ENCODE results near the gene DDX41. TPM values are rescaled to one million over a fixed set of nuclear protein-coding genes. Genes with fewer than 3 reads are reported as not detected.

Gene DDX41
- 125 and 133 TPM in 2 replicates for total RNA-seq (2021)
- long read RNA-seq, transcript DDX41-201 (16 exons, 2,137 nt), result minor isoform, 48 of 365 reads
- long read RNA-seq, transcript DDX41-208 (17 exons, 2,607 nt), result major isoform, 212 of 365 reads
- long read RNA-seq, partial matches to known transcripts, result 46 of 365 reads
- long read RNA-seq, other reads (novel, unspliced or antisense), result 57 of 365 reads

- H3K4me3 Mint-ChIP-seq, result peak within 1 kb of the TSS; percentile 93 to 96
- H3K27me3 Mint-ChIP-seq (ENCODE audit: low read depth), result peaks cover 3% of the 10 kb centered on the region; the same call in 1 of the 2 replicates
- peaks cover 47 to 77% (median 74%) of the 10 kb centered on the region in 3 experiments for H3K36me3 Mint-ChIP-seq (ENCODE audit: insufficient read depth in 1 of 3, low read depth in 3 of 3)
- DNase-seq, result peak; percentile 97
- no peak within 1 kb of the TSS for H2AK5ac ChIP-seq (ENCODE audit: insufficient read length, low read length)
- no peak within 1 kb of the TSS for H4K8ac ChIP-seq (replicated peaks; ENCODE audit: insufficient read length, low read depth, low read length)
- TF ChIP-seq CTCF (conservative IDR thresholded peaks at IDR 0.05), result 0 out of 3 replicates have a peak, but pooled peaks have one; percentile 10
- no peaks in the 10 kb centered on the region for H3K4me1 ChIP-seq (ENCODE audit: insufficient read depth, low read length)
- H3K4ac ChIP-seq (ENCODE audit: low read depth, low read length), result no peak within 1 kb of the TSS
- H3K79me1 ChIP-seq (ENCODE audit: insufficient read depth, low read depth, low read length, poor library complexity, severe bottlenecking), result peaks cover 6% of the 10 kb centered on the region
- H2BK120ac ChIP-seq (ENCODE audit: low read depth, low read length, poor library complexity, severe bottlenecking), result no peak within 1 kb of the TSS
- peaks cover 11 to 18% of the 10 kb centered on the region in 2 experiments for H3K4me1 Mint-ChIP-seq
- peaks cover 5% of the 10 kb centered on the region; the same call in 1 of the 2 replicates for H3K79me2 ChIP-seq (ENCODE audit: insufficient read depth, low read length)
- no peak within 1 kb of the TSS for H2BK12ac ChIP-seq (ENCODE audit: insufficient read length, low read depth, low read length)
- H2BK20ac ChIP-seq (ENCODE audit: low read depth, low read length, poor library complexity, severe bottlenecking), result no peak within 1 kb of the TSS
- no peak within 1 kb of the TSS for H4K5ac ChIP-seq (ENCODE audit: insufficient read length, low read depth, low read length)
- no peaks in the 10 kb centered on the region for H3K9me3 ChIP-seq (ENCODE audit: control insufficient read depth, low read depth, low read length)
- peak within 1 kb of the TSS; percentile 69 to 99 (median 96) for H3K27ac Mint-ChIP-seq
- no peaks in the 10 kb centered on the region for H3K27me3 ChIP-seq (ENCODE audit: insufficient read depth, low read length)
- H3K56ac ChIP-seq (ENCODE audit: insufficient read length, low read depth, low read length), result no peak within 1 kb of the TSS
- H2BK15ac ChIP-seq (ENCODE audit: low read depth, low read length), result no peak within 1 kb of the TSS
- peak within 1 kb of the TSS; percentile 84 for H3K4me2 ChIP-seq (ENCODE audit: insufficient read depth, insufficient read length, low read length)
- no peak within 1 kb of the TSS for H3K27ac ChIP-seq (ENCODE audit: insufficient read length, low read depth, low read length)
- peak within 1 kb of the TSS; percentile 90 for H3K9ac ChIP-seq (ENCODE audit: extremely low read depth, insufficient read length, low read length)
- WGBS (ENCODE audit: extremely low coverage, insufficient read length, low lambda C conversion rate), result no CpG with 5 or more reads among the region's 96 CpGs
- H3K23ac ChIP-seq (ENCODE audit: insufficient read length, low read depth, low read length), result no peak within 1 kb of the TSS
- H3K9me3 Mint-ChIP-seq, result 0 out of 5 replicates have a peak, but pooled peaks cover 0 to 3% of the 10 kb centered on the region in 2 experiments
- H3T11ph ChIP-seq (ENCODE audit: low read length), result no peak within 1 kb of the TSS
- H4K20me1 ChIP-seq (ENCODE audit: control insufficient read depth, insufficient read depth, insufficient read length), result no peaks in the 10 kb centered on the region
- H2BK5ac ChIP-seq (ENCODE audit: insufficient read length, low read length), result no peak within 1 kb of the TSS
- peaks cover 4% of the 10 kb centered on the region for H3K23me2 ChIP-seq (ENCODE audit: insufficient read length, low read depth, low read length, poor library complexity, severe bottlenecking)
- no peak within 1 kb of the TSS for H3K18ac ChIP-seq (ENCODE audit: insufficient read length, low read depth, low read length)
- no peak within 1 kb of the TSS for H4K91ac ChIP-seq (ENCODE audit: insufficient read length, low read depth, low read length)
- H2AFZ ChIP-seq (ENCODE audit: low read length), result no peak within 1 kb of the TSS
- H3K14ac ChIP-seq (ENCODE audit: insufficient read depth, low read length), result peak within 1 kb of the TSS; percentile 70
Observed at GRCh38 chr5:177516601-177517568, at the start of gene DDX41. TSS of gene DDX41 (minus strand) at chr5:177516961. CDS start at chr5:177516945, 16 bp downstream.

All from H9 (cell line).